Measurements from ENCODE around the gene HPS5.

DNA sequence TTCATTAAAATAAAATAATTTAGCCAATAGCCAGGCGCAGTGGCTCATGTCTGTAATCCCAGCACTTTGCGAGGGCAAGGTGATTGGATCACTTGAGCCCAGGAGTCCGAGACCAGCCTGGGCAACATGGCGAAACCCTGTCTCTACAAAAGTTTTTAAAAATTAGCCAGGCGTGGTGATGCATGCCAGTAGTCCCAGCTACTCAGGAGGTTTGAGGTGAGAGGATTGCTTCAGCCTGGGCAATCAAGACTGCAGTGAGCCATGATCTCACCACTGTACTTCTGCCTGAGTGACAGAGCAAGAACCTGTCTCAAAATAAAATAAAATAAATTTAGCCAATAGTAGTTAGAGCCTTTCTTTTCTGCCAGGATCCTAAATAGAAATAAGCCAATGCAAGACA lies 12.2 kb downstream of the HPS5 start:
- no peak for TF ChIP-seq GATA2 (IDR thresholded peaks at IDR 0.05; ENCODE audit: low read depth, low read length)
- TF ChIP-seq GATA3 (IDR thresholded peaks at IDR 0.05; ENCODE audit: low read depth, low read length): no peak
